BJ (cell line): Measurements from ENCODE around the gene MAFG. TPM values are rescaled to one million over a fixed set of nuclear protein-coding genes. Genes with fewer than 3 reads are reported as not detected.
A peak's percentile ranks its signal among the peaks of the same experiment; 100 is the strongest.

ENCODE experiments used
- CTCF ChIA-PET: fragments of 350-600 bp; formaldehyde crosslinking; extraction: SDS; loops from one replicate; lab custom pipeline; 2021; ENCODE audit warnings: antibody characterized with exemption, inconsistent platforms; lab: Yijun Ruan, JAX
- POLR2A ChIA-PET: fragments of 300-600 bp; sonication (Branson Sonifier 250); formaldehyde crosslinking; extraction: SDS; loops from one replicate; lab custom pipeline; 2021; ENCODE audit warnings: antibody characterized with exemption; lab: Charles Lee
- DNase-seq: peaks from one replicate; pipeline ENCODE4 v3.0.0-alpha.2; 2011; ENCODE audit warnings: low read depth
- H3K27me3 ChIP-seq: 2 replicates; pipeline ENCODE4 v1.6.0; 2011; ENCODE audit warnings: low read length; ENCODE audit not compliant: control insufficient read depth, insufficient read depth
- H3K36me3 ChIP-seq: 2 replicates; pipeline ENCODE4 v1.5.1; 2011; ENCODE audit warnings: low read length; ENCODE audit not compliant: control insufficient read depth, insufficient read depth
- H3K4me3 ChIP-seq: 2 replicates; pipeline ENCODE4 v1.5.1; 2011; ENCODE audit warnings: low read depth, mild to moderate bottlenecking, control low read depth, low read length
- CTCF ChIP-seq: IDR thresholded peaks from 2 replicates; pipeline ENCODE4 v1.5.1; 2011; ENCODE audit warnings: low read depth, mild to moderate bottlenecking, control low read depth, inconsistent platforms, low read length, moderate library complexity; ENCODE audit not compliant: insufficient read depth
- polyA plus RNA-seq: library from polyadenylated mRNA; depleted of rRNA; stranded (reverse); fragments of >200 nt; gene quantifications from 2 replicates; pipeline ENCODE4 v1.2.3, GENCODE V29; 2011

Gene MAFG
- polyA plus RNA-seq, 1 experiment = 20.6 TPM

- Histone ChIP-seq H3K27me3 (no peaks in the 10 kb centered on the region), H3K4me3 (no peak overlapping the region), H3K36me3 (peaks cover 19% of the 10 kb centered on the region)
- POLR2A ChIA-PET = no interaction called here
- no peak for TF ChIP-seq CTCF
- no peak for DNase-seq
- CTCF ChIA-PET = no interaction called here
Observed at GRCh38 chr17:81903896-81904599, 23.5 kb downstream of the MAFG start.

- Histone ChIP-seq H3K27me3 (no peaks in the 10 kb centered on the region), H3K4me3 (no peak overlapping the region), H3K36me3 (peaks cover 21% of the 10 kb centered on the region)
- CTCF ChIA-PET = no interaction called here
- no peak for DNase-seq
- TF ChIP-seq CTCF = no peak
- POLR2A ChIA-PET = interaction anchor here (0.6 kb wide), 1 partner anchor 41 kb away, joined by 3 read pairs; no protein-coding TSS in a partner anchor
Observed at GRCh38 chr17:81903415-81903831, 24.1 kb downstream of the MAFG start.

DNA sequence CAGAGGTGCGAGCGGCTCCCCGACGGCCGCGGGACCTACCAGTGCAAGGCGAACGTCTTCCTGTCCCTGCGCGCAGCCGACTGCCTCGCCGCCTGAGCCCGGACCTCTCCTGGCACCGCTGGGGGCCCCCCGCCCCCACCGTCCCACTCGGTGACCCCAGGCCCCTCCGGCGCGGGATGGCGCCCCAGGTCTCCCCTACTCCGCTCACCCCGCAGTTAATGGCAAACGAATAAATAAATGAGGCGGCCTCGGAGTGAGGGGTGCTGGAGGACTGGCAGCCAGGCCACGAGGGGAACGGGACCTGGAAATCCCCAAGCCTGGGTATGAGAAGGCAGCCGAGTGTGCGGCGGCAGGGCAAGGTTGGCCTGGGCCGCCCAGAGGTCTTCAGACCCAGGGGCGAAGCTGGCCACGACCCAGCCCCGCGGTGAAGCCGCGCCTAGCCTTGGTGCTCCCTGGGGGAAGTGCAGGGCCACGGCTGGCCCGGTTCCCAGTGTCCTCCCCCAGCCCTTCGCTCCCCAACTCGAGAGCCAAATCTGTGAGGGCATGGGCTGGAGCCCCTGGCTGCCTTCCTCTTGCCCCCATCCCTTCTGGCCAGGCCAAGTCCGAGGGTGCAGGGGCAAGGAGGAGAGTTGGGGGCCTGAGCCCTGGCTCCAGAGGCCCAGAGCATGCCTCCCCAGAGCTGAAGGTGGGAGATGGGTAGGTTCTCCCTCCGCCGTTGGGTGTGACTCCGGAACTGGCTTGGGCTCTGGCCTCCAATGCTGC, 24.7 kb downstream of the MAFG start:
- ChIA-PET CTCF (no interaction called here), POLR2A (interaction anchor here (0.6 kb wide), 1 partner anchor 40 kb away, joined by 3 read pairs; no protein-coding TSS in a partner anchor)
- Histone ChIP-seq H3K27me3 (no peaks in the 10 kb centered on the region), H3K4me3 (peak overlapping the region; percentile 27), H3K36me3 (peaks cover 20% of the 10 kb centered on the region)
- no peak for DNase-seq
- TF ChIP-seq CTCF = no peak

- TF ChIP-seq CTCF = no peak
- Histone ChIP-seq H3K27me3 (no peaks in the 10 kb centered on the region), H3K4me3 (peak within 1 kb of the TSS; percentile 27), H3K36me3 (peaks cover 18% of the 10 kb centered on the region)
- no peak for DNase-seq
- POLR2A ChIA-PET = no interaction called here
- CTCF ChIA-PET = no interaction called here
Observed at GRCh38 chr17:81902023-81902652, 25.4 kb downstream of the MAFG start, which contains the start of gene NPB. Gene NPB, plus strand, starts transcription at chr17:81902238. Its CDS starts 40 bp downstream, at chr17:81902278.
